HepG2 (cell line): Measurements from ENCODE around the gene PSMA7. TPM values are rescaled to one million over a fixed set of nuclear protein-coding genes. Genes with fewer than 3 reads are reported as not detected.

Experiments
- HMG20A ChIP-seq: IDR thresholded peaks from 2 replicates; pipeline ENCODE4 v1.6.1; 2016; ENCODE audit warnings: borderline replicate concordance
- KLF16 ChIP-seq, 2 experiments: sonication (generic) in 1 of 2; formaldehyde crosslinking in 1 of 2; IDR thresholded peaks; 2 replicates each; pipeline versions ENCODE4 v1.6.1 to v1.8.0; 2016 to 2023; ENCODE audit warnings: missing genetic modification reagents in 2 of 2, missing compliant biosample characterization in 1 of 2
- NR0B2 ChIP-seq: sonication (generic); formaldehyde crosslinking; IDR thresholded peaks from 2 replicates; pipeline ENCODE4 v1.4.0; 2020; ENCODE audit warnings: mild to moderate bottlenecking, missing genetic modification reagents
- PATZ1 ChIP-seq: sonication (generic); formaldehyde crosslinking; IDR thresholded peaks from 2 replicates; pipeline ENCODE4 v1.4.0; 2020; ENCODE audit warnings: missing genetic modification reagents
- PITX1 ChIP-seq: sonication (generic); formaldehyde crosslinking; IDR thresholded peaks from 2 replicates; pipeline ENCODE4 v1.5.1; 2020; ENCODE audit warnings: mild to moderate bottlenecking, missing genetic modification reagents
- PRDM15 ChIP-seq: sonication (generic); formaldehyde crosslinking; IDR thresholded peaks from 2 replicates; pipeline ENCODE4 v1.4.0; 2020; ENCODE audit warnings: missing genetic modification reagents
- SKI ChIP-seq: fragments of 450-650 bp; IDR thresholded peaks from one replicate; pipeline ENCODE4 v1.6.1; 2018; ENCODE audit warnings: mild to moderate bottlenecking; ENCODE audit not compliant: partially characterized antibody
- SP4 ChIP-seq: sonication (generic); formaldehyde crosslinking; IDR thresholded peaks from 2 replicates; pipeline ENCODE4 v1.8.1; 2023; ENCODE audit warnings: mild to moderate bottlenecking, missing genetic modification reagents
- SRSF1 ChIP-seq: fragments of 200-400 bp; formaldehyde crosslinking; optimal IDR thresholded peaks from 2 replicates; pipeline ENCODE3; 2017; ENCODE audit warnings: mild to moderate bottlenecking, low read depth, low read length, moderate library complexity
- TGIF2 ChIP-seq: IDR thresholded peaks from 2 replicates; pipeline ENCODE4 v1.6.1; 2016; ENCODE audit warnings: control low read depth, missing compliant biosample characterization
- THAP8 ChIP-seq: sonication (generic); formaldehyde crosslinking; IDR thresholded peaks from 2 replicates; pipeline ENCODE4 v1.5.1; 2020; ENCODE audit warnings: missing genetic modification reagents, mild to moderate bottlenecking, borderline replicate concordance
- ZBTB14 ChIP-seq: sonication (generic); formaldehyde crosslinking; IDR thresholded peaks from 2 replicates; pipeline ENCODE4 v1.4.0; 2020; ENCODE audit warnings: missing genetic modification reagents
- ZNF205 ChIP-seq: IDR thresholded peaks from 2 replicates; pipeline ENCODE4 v1.6.1; 2018; ENCODE audit warnings: missing biosample characterization, missing genetic modification reagents
- ZNF333 ChIP-seq: sonication (generic); formaldehyde crosslinking; IDR thresholded peaks from 2 replicates; pipeline ENCODE4 v1.4.0; 2020; ENCODE audit warnings: mild to moderate bottlenecking, missing genetic modification reagents, borderline replicate concordance
- ZNF776 ChIP-seq: sonication (generic); formaldehyde crosslinking; IDR thresholded peaks from 2 replicates; pipeline ENCODE4 v1.4.0; 2020; ENCODE audit warnings: mild to moderate bottlenecking, missing genetic modification reagents
- ZNF83 ChIP-seq: sonication (generic); formaldehyde crosslinking; IDR thresholded peaks from 2 replicates; pipeline ENCODE4 v1.4.0; 2020; ENCODE audit warnings: missing genetic modification reagents, mild to moderate bottlenecking, borderline replicate concordance
- ZSCAN5A ChIP-seq: sonication (generic); formaldehyde crosslinking; IDR thresholded peaks from 2 replicates; pipeline ENCODE4 v1.8.0; 2022; ENCODE audit warnings: mild to moderate bottlenecking, missing genetic modification reagents, borderline replicate concordance
- polyA plus RNA-seq, 8 experiments: library from polyadenylated mRNA; depleted of rRNA in 3 of 8; stranded (reverse) in 7 of 8; unstranded in 1 of 8; fragments of >200 nt; fragmentation: Illumina TruSeq in 4 of 8; extraction: Trizol in 4 of 8; gene quantifications; 2 replicates each; pipeline versions ENCODE4 v1.2.1 to v1.2.3, GENCODE V29; 2011 to 2016; ENCODE audit warnings: low read depth in 4 of 8, missing spikeins in 1 of 8, mixed read lengths in 1 of 8; ENCODE audit not compliant: insufficient read depth in 1 of 8
- total RNA-seq, 5 experiments: library from RNA; depleted of rRNA; stranded (reverse); fragments of >200 nt; fragmentation: Illumina TruSeq; extraction: Trizol; gene quantifications; 2 replicates each; pipeline ENCODE4 v1.2.3, GENCODE V29; 2016; ENCODE audit warnings: low read depth in 1 of 5

PSMA7 gene
- total and polyA plus RNA-seq, 2 of the 13 experiments (the other 11 are each of a cell fraction or from before 2014, with no cell fraction given) = 531 to 631 TPM

- TF ChIP-seq PRDM15 (CRISPR knock-in tag) (peak; percentile 9; the same call in 1 of the 2 replicates), ZBTB14 (CRISPR knock-in tag) (no peak), ZSCAN5A (CRISPR knock-in tag) (0 out of 2 replicates have a peak, but pooled peaks have one; percentile 18), NR0B2 (CRISPR knock-in tag) (peak; percentile 20; the same call in 1 of the 2 replicates), ZNF333 (CRISPR knock-in tag) (peak; percentile 89; the same call in 1 of the 2 replicates), SP4 (CRISPR knock-in tag) (peak; percentile 45; the same call in 1 of the 2 replicates), PATZ1 (peak; percentile 85), SRSF1 (peak; percentile 56), KLF16 (CRISPR knock-in tag; IDR thresholded peaks at IDR 0.05) (peak in 1 of 2 experiments; percentile 68; a peak in 1 of 4 replicates), SKI (peak; percentile 12), ZNF205 (CRISPR knock-in tag) (peak; percentile 7; the same call in 1 of the 2 replicates), ZNF83 (CRISPR knock-in tag) (no peak), ZNF776 (CRISPR knock-in tag) (peak; percentile 25; the same call in 1 of the 2 replicates), HMG20A (CRISPR knock-in tag) (no peak), THAP8 (CRISPR knock-in tag) (0 out of 2 replicates have a peak, but pooled peaks have one; percentile 74), TGIF2 (CRISPR knock-in tag) (0 out of 2 replicates have a peak, but pooled peaks have one; percentile 23), PITX1 (CRISPR knock-in tag) (0 out of 2 replicates have a peak, but pooled peaks have one; percentile 19)
Measured at GRCh38 chr20:62122654-62123449, 20.3 kb downstream of the PSMA7 start (continued).
